ENCODE results near the gene ZFYVE21. TPM values are rescaled to one million over a fixed set of nuclear protein-coding genes. Genes with fewer than 3 reads are reported as not detected.

Gene ZFYVE21
- total RNA-seq, 6 experiments from 2014 or later, result 20.9 to 35.2 (median 27.6) TPM

DNA sequence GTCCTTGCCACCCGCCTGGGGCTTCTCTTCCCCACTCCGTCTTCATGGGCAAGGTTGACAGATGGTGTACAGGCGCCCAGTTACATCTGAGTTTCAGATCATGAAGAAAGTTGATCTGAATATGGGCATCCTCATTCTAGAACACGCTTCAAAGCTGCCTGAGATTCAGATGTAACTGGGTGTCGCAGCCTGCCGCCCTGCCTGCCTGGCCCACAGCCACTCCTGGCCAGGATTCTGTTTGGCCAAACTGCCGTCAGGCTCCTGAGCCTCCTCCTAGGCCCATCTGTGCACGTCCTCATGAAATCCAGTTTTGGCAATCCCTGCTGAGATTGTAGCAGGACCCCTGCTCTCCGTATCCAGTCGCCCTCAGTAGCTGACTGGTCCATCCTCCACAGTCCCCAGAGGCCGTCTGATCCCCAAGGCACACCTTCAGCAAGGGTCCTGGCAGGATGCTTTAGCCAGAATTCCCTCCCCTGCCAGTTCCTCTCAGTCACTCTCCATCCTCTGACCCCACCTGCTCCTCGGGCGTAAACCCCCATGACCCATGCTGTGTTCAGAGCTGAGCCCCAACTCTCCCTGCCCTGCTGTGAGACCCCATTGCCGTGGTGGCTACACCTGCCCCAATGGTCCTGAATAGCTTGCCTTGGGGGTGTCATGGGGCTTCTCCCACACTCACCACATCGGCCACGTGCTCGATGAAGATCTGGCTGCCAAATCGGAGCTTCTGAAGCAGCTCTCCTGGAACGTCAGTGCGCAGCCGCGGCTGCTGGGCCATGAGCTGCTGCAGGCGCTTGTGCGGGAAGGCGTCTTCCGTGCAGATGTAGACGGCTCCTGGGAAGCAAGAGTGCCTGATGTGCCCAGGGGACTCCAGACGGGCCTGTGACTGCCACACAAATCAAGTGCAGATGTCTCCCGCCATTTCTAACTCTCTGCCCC lies 12.8 kb upstream of the ZFYVE21 start:
- ATAC-seq (no peak), DNase-seq (no peak)
- Histone ChIP-seq H3K9me3 (no peaks in the 10 kb centered on the region), H3K27me3 (no peaks in the 10 kb centered on the region), H3K4me3 (no peak overlapping the region), H3K36me3 (peaks cover 0 to 8% (median 2%) of the 10 kb centered on the region in 4 donors), H3K4me1 (peaks cover 0 to 30% (median 13%) of the 10 kb centered on the region in 4 donors), H3K27ac (no peak overlapping the region)
- 89% methylated on average over 4 of the region's 29 CpGs for WGBS (ENCODE audit: insufficient coverage, low coverage, low lambda C conversion rate, missing lambda C conversion rate)
- intact Hi-C loops (cut with DNase I), result no loop called here
- TF ChIP-seq, protein P1, sequence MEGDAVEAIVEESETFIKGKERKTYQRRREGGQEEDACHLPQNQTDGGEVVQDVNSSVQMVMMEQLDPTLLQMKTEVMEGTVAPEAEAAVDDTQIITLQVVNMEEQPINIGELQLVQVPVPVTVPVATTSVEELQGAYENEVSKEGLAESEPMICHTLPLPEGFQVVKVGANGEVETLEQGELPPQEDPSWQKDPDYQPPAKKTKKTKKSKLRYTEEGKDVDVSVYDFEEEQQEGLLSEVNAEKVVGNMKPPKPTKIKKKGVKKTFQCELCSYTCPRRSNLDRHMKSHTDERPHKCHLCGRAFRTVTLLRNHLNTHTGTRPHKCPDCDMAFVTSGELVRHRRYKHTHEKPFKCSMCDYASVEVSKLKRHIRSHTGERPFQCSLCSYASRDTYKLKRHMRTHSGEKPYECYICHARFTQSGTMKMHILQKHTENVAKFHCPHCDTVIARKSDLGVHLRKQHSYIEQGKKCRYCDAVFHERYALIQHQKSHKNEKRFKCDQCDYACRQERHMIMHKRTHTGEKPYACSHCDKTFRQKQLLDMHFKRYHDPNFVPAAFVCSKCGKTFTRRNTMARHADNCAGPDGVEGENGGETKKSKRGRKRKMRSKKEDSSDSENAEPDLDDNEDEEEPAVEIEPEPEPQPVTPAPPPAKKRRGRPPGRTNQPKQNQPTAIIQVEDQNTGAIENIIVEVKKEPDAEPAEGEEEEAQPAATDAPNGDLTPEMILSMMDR (IDR thresholded peaks at IDR 0.05), result no peak
- no peak for TF ChIP-seq POLR2A (IDR thresholded peaks at IDR 0.05)

DNA sequence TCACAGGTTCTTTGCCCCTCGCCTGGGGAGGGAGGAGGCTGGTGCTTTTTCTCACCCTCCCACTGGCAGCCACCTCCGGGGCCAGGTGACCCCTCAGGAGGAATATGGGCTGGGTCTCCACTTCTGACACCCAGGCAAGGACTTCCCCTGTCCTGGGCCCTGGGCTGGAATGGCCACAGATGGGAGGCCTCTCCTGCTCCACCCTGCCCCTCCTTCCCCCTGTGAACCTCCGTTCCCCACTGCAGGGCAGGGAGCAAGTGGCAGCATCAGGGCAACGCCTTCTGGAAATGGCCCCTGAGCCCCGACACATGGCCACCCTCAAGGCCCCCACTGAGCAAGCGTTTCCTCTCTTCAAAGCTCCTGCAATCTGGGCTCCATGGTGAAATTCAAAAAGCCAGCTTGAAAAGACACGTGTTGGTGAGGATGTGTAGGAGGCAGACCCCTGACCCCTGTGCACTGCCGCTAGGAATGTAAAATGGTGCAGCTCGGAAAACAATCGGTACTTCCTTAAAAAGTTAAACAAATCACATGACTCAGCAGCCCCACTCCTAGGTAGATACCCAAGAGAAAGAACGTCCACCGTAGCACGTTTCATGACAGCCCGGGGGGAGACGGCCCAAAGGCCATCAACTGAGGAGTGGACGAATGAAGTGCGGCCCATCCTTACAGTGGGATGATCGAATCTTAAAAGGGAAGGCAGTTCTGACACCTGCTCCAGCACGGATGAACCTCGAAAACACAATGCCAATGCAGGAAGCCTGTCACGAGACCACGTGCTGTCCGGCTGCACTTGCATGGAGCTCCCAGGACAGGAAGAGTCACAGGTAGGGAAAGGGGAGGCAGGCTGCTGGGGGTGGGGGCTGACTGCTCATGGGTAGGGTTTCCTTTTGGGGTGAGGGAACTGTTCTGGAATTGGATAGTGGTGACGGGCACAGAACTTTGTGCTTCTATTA lies 11.9 kb upstream of the ZFYVE21 start:
- peaks cover 0 to 5% (median 0%) of the 10 kb centered on the region in 4 donors for H3K36me3 ChIP-seq
- intact Hi-C loops (cut with DNase I), result no loop called here
- whole genome bisulfite sequencing (ENCODE audit: insufficient coverage, low coverage, low lambda C conversion rate, missing lambda C conversion rate), result 71% methylated on average over 15 of the region's 24 CpGs
- H3K4me3 ChIP-seq, result no peak overlapping the region
- H3K27ac ChIP-seq, result no peak overlapping the region
- peak in 1 of 3 donors; percentile 49 for DNase-seq
- H3K27me3 ChIP-seq, result no peaks in the 10 kb centered on the region
- no peak for TF ChIP-seq POLR2A (IDR thresholded peaks at IDR 0.05)
- TF ChIP-seq, protein P1 (IDR thresholded peaks at IDR 0.05), result no peak
- no peaks in the 10 kb centered on the region for H3K9me3 ChIP-seq
- ATAC-seq, result no peak
- H3K4me1 ChIP-seq, result peaks cover 0 to 30% (median 13%) of the 10 kb centered on the region in 4 donors

DNA sequence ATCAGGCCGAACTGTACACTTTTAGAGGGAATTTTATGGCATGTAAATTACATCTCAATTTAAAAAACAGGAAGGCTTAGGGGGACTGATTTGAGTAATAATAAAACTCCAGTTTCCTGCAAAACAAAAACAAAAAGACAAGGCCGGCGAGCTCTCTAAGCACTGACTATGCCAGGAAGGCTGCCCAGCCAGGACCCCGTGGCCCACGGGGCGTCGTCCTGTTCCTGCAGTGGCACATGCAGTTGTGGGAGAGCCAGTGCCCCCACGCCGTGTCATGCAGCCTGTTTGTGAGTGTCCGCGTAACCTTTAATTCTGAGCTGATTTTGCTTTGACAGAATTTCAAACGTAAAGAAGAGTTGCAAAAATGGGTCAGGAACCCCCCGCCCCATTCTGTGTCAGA lies 10.9 kb upstream of the ZFYVE21 start:
- intact Hi-C loops (cut with DNase I), result no loop called here
- Histone ChIP-seq H3K4me1 (peaks cover 0 to 23% (median 10%) of the 10 kb centered on the region in 4 donors), H3K4me3 (no peak overlapping the region), H3K27me3 (no peaks in the 10 kb centered on the region), H3K27ac (peak overlapping the region in 1 of 3 donors; percentile 5), H3K9me3 (no peaks in the 10 kb centered on the region), H3K36me3 (peaks cover 0 to 5% (median 0%) of the 10 kb centered on the region in 4 donors)
- DNase-seq (no peak), ATAC-seq (no peak)
- WGBS (ENCODE audit: insufficient coverage, low coverage, low lambda C conversion rate, missing lambda C conversion rate), result 72% methylated on average over 9 of the region's 13 CpGs
- TF ChIP-seq POLR2A (IDR thresholded peaks at IDR 0.05), result no peak
- TF ChIP-seq, protein P1 (IDR thresholded peaks at IDR 0.05), result no peak

DNA sequence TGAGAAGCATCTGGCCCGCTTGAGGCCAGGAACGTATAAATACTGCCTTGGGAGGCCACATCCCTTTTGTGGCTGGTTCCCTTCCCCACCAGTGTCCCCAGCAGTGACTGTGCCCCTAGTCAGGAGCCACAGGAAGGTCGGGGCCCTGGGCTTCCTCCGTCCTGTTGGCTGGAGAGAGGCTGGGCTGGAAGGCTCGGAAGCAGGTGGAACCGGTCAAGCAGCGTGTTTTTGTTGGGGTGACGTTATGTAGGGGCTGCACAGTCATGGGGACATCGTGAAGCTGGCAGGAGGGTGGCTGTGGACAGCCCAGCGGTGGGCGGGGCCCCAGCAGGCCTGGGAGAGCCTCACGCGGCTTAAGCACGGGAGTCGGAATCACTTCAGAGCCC lies 10.5 kb upstream of the ZFYVE21 start:
- DNase-seq, result peak in 2 of 3 donors; percentile 61 to 73
- Histone ChIP-seq H3K4me1 (peaks cover 0 to 19% (median 8%) of the 10 kb centered on the region in 4 donors), H3K36me3 (peaks cover 0 to 5% (median 0%) of the 10 kb centered on the region in 4 donors), H3K4me3 (no peak overlapping the region), H3K27ac (peak overlapping the region in 1 of 3 donors; percentile 5), H3K27me3 (no peaks in the 10 kb centered on the region), H3K9me3 (no peaks in the 10 kb centered on the region)
- WGBS (ENCODE audit: insufficient coverage, low coverage, low lambda C conversion rate, missing lambda C conversion rate), result 70% methylated on average over 8 of the region's 15 CpGs
- ATAC-seq, result peak; percentile 5 to 54 (median 34)
- TF ChIP-seq, protein P1 (IDR thresholded peaks at IDR 0.05), result no peak
- TF ChIP-seq POLR2A (IDR thresholded peaks at IDR 0.05), result no peak
- intact Hi-C loops (cut with DNase I), result no loop called here
